IPS DF 6.9 (cell line): Measurements from ENCODE around the gene SMIM45.
"Not testable (repeated sequence)": the region's sequence is repeated elsewhere in the genome, so short reads cannot be mapped to it uniquely, and the experiment has no call there.

Experiments used
- DNase-seq: peaks from one replicate; pipeline ENCODE4 v3.0.0-alpha.2; 2013; ENCODE audit warnings: low read depth, low spot score
- H3K27ac ChIP-seq: one replicate; pipeline ENCODE4 v1.5.1; 2013; ENCODE audit warnings: low read length, control low read depth
- H3K27me3 ChIP-seq: 2 replicates; pipeline ENCODE4 v1.6.1; 2013; ENCODE audit warnings: mild to moderate bottlenecking, low read length; ENCODE audit not compliant: control insufficient read depth, insufficient read depth
- H3K36me3 ChIP-seq: 2 replicates; pipeline ENCODE4 v1.6.1; 2013; ENCODE audit warnings: low read length; ENCODE audit not compliant: control insufficient read depth, insufficient read depth
- H3K4me1 ChIP-seq: 2 replicates; pipeline ENCODE4 v1.6.1; 2013; ENCODE audit warnings: low read length; ENCODE audit not compliant: control insufficient read depth, insufficient read depth
- H3K4me3 ChIP-seq: 2 replicates; pipeline ENCODE4 v1.5.1; 2013; ENCODE audit warnings: mild to moderate bottlenecking, low read length
- H3K9me3 ChIP-seq: 2 replicates; pipeline ENCODE4 v1.6.1; 2013; ENCODE audit warnings: low read length, inconsistent platforms; ENCODE audit not compliant: control insufficient read depth, insufficient read depth
- WGBS: extraction: QIAGEN DNeasy Blood & Tissue Kit; methylation state at CpG from one replicate; pipeline ENCODE4 v1.1.7; 2013; ENCODE audit warnings: mixed read lengths, missing lambda C conversion rate; ENCODE audit not compliant: insufficient read length, insufficient coverage; 5-methylcytosine and 5-hydroxymethylcytosine counted together

SMIM45 gene

GRCh38 chr22:41935509-41935908, 16.4 kb upstream of the SMIM45 start:
- H3K27ac ChIP-seq = no peak overlapping the region
- H3K9me3 ChIP-seq = no peaks in the 10 kb centered on the region
- no peak overlapping the region for H3K4me3 ChIP-seq
- DNase-seq = no peak
- no peaks in the 10 kb centered on the region for H3K4me1 ChIP-seq
- no CpG with 5 or more reads among the region's 9 CpGs for WGBS
- H3K27me3 ChIP-seq = no peaks in the 10 kb centered on the region
- peaks cover 12% of the 10 kb centered on the region for H3K36me3 ChIP-seq

GRCh38 chr22:41936894-41937169, 15.1 kb upstream of the SMIM45 start:
- no peaks in the 10 kb centered on the region for H3K4me1 ChIP-seq
- WGBS = no CpG with 5 or more reads among the region's 2 CpGs
- no peak overlapping the region for H3K4me3 ChIP-seq
- H3K27me3 ChIP-seq = no peaks in the 10 kb centered on the region
- H3K27ac ChIP-seq = no peak overlapping the region
- DNase-seq = no peak
- H3K9me3 ChIP-seq = no peaks in the 10 kb centered on the region
- H3K36me3 ChIP-seq = peaks cover 19% of the 10 kb centered on the region

- WGBS = no CpG with 5 or more reads among the region's 13 CpGs
- H3K4me3 ChIP-seq = no peak overlapping the region
These were observed 11.7 kb upstream of the SMIM45 start for GRCh38 chr22:41939981-41940831.

GRCh38 chr22:41940832-41941765, 10.9 kb upstream of the SMIM45 start:
- H3K36me3 ChIP-seq = peaks cover 32% of the 10 kb centered on the region
- DNase-seq = no peak
- no peaks in the 10 kb centered on the region for H3K9me3 ChIP-seq
- no CpG with 5 or more reads among the region's 13 CpGs for WGBS
- H3K27ac ChIP-seq = no peak overlapping the region
- H3K27me3 ChIP-seq = no peaks in the 10 kb centered on the region
- H3K4me3 ChIP-seq = no peak overlapping the region
- peaks cover 3% of the 10 kb centered on the region; the same call in 1 of the 2 replicates for H3K4me1 ChIP-seq

More at GRCh38 chr22:41939981-41940831, 11.7 kb upstream of the SMIM45 start:
- Histone ChIP-seq H3K4me1 (no peaks in the 10 kb centered on the region), H3K36me3 (peaks cover 32% of the 10 kb centered on the region), H3K27me3 (no peaks in the 10 kb centered on the region), H3K27ac (no peak overlapping the region), H3K9me3 (no peaks in the 10 kb centered on the region)
- DNase-seq = no peak

GRCh38 chr22:41943661-41944209, 8.2 kb upstream of the SMIM45 start:
- DNase-seq = no peak
- H3K27me3 ChIP-seq = no peaks in the 10 kb centered on the region
- H3K4me1 ChIP-seq = peaks cover 6% of the 10 kb centered on the region
- no peak overlapping the region for H3K4me3 ChIP-seq
- peaks cover 28% of the 10 kb centered on the region for H3K36me3 ChIP-seq
- H3K9me3 ChIP-seq = no peaks in the 10 kb centered on the region
- no CpG with 5 or more reads among the region's 9 CpGs for WGBS
- H3K27ac ChIP-seq = no peak overlapping the region

GRCh38 chr22:41946629-41947423, 5.1 kb upstream of the SMIM45 start, which contains the start of gene CENPM:
CENPM (minus strand) TSS chr22:41947152; CDS start chr22:41947076, 76 bp downstream.
- H3K4me1 ChIP-seq = peaks cover 10% of the 10 kb centered on the region
- no peak within 1 kb of the TSS for H3K27ac ChIP-seq
- H3K36me3 ChIP-seq = peaks cover 13% of the 10 kb centered on the region; the same call in 1 of the 2 replicates
- H3K4me3 ChIP-seq = peak within 1 kb of the TSS; percentile 58
- H3K27me3 ChIP-seq = no peaks in the 10 kb centered on the region
- peak; percentile 92 for DNase-seq
- no CpG with 5 or more reads among the region's 56 CpGs for WGBS
- no peaks in the 10 kb centered on the region for H3K9me3 ChIP-seq

GRCh38 chr22:41947424-41948080, 4.4 kb upstream of the SMIM45 start:
- Histone ChIP-seq H3K9me3 (no peaks in the 10 kb centered on the region), H3K4me1 (peaks cover 10% of the 10 kb centered on the region), H3K36me3 (peaks cover 11% of the 10 kb centered on the region; the same call in 1 of the 2 replicates), H3K27ac (no peak overlapping the region), H3K4me3 (no peak overlapping the region; the same call in 1 of the 2 replicates), H3K27me3 (no peaks in the 10 kb centered on the region)
- WGBS = no CpG with 5 or more reads among the region's 21 CpGs
- DNase-seq = no peak

- Histone ChIP-seq H3K27ac (no peak overlapping the region), H3K36me3 (peaks cover 8% of the 10 kb centered on the region; the same call in 1 of the 2 replicates), H3K4me3 (no peak overlapping the region), H3K9me3 (no peaks in the 10 kb centered on the region), H3K4me1 (peaks cover 10% of the 10 kb centered on the region), H3K27me3 (no peaks in the 10 kb centered on the region)
- no peak for DNase-seq
- WGBS = no CpG with 5 or more reads among the region's 2 CpGs
These were observed 3.8 kb upstream of the SMIM45 start for GRCh38 chr22:41948142-41948541.

- H3K27me3 ChIP-seq, DNase-seq, H3K4me3 ChIP-seq, H3K36me3 ChIP-seq, H3K9me3 ChIP-seq, H3K27ac ChIP-seq: not testable (repeated sequence)
- no CpG with 5 or more reads among the region's 8 CpGs for WGBS
- H3K4me1 ChIP-seq = peaks cover 10% of the 10 kb centered on the region
These were observed 3.0 kb upstream of the SMIM45 start for GRCh38 chr22:41948928-41949296.
